K562 (cell line): ENCODE results near the gene HNRNPA2B1. TPM values are rescaled to one million over a fixed set of nuclear protein-coding genes. Genes with fewer than 3 reads are reported as not detected.
A peak's percentile ranks its signal among the peaks of the same experiment; 100 is the strongest.

ENCODE experiments used
- BRCA1 ChIP-seq, 2 experiments: fragments of 450-650 bp in 1 of 2; sonication (generic) in 1 of 2; formaldehyde crosslinking in 1 of 2; IDR thresholded peaks; 2 replicates each; pipeline versions ENCODE4 v1.5.0 to v1.6.1; 2017 to 2020; ENCODE audit warnings: mild to moderate bottlenecking in 1 of 2, missing genetic modification reagents in 1 of 2
- C11orf30 ChIP-seq: fragments of 450-650 bp; IDR thresholded peaks from 2 replicates; pipeline ENCODE4 v1.6.1; 2016; ENCODE audit warnings: low read depth, mild to moderate bottlenecking
- FOXK2 ChIP-seq, 2 experiments: fragments of 450-650 bp; IDR thresholded peaks in 1 of 2; conservative IDR thresholded peaks in 1 of 2; 2 replicates each; pipeline ENCODE4 v1.6.1; 2016; ENCODE audit warnings: low read depth in 2 of 2, mild to moderate bottlenecking in 1 of 2
- GABPB2 ChIP-seq: fragments of 250-450 bp; sonication (Bioruptor Pico); conservative IDR thresholded peaks from 2 replicates; pipeline ENCODE4 v1.5.1; 2021; ENCODE audit warnings: mild to moderate bottlenecking
- HNRNPLL ChIP-seq: fragments of 200-400 bp; formaldehyde crosslinking; IDR thresholded peaks from 2 replicates; pipeline ENCODE4 v1.6.1; 2017; ENCODE audit warnings: low read length, low read depth, mild to moderate bottlenecking; ENCODE audit not compliant: poor library complexity, severe bottlenecking
- JUN ChIP-seq, 2 experiments: sonication (generic) in 1 of 2; formaldehyde crosslinking in 1 of 2; IDR thresholded peaks; 2 replicates each; pipeline versions ENCODE4 v1.6.1 to v1.8.0; 2012 to 2022; ENCODE audit warnings: borderline replicate concordance in 2 of 2, mild to moderate bottlenecking in 2 of 2, improper control_type of control experiment in 1 of 2, low read depth in 1 of 2, low read length in 1 of 2, missing genetic modification reagents in 1 of 2
- MCM5 ChIP-seq: fragments of 450-650 bp; IDR thresholded peaks from 2 replicates; pipeline ENCODE4 v1.6.1; 2016; ENCODE audit warnings: low read depth
- POLR2G ChIP-seq: fragments of 200-400 bp; formaldehyde crosslinking; IDR thresholded peaks from 2 replicates; pipeline ENCODE4 v1.6.1; 2017; ENCODE audit warnings: low read depth, mild to moderate bottlenecking, antibody characterized with exemption, low read length, moderate library complexity
- PURB ChIP-seq: sonication (generic); formaldehyde crosslinking; IDR thresholded peaks from 2 replicates; pipeline ENCODE4 v1.9.0; 2021; ENCODE audit warnings: low read depth, mild to moderate bottlenecking, missing genetic modification reagents
- SREBF2 ChIP-seq: sonication (generic); formaldehyde crosslinking; IDR thresholded peaks from 2 replicates; pipeline ENCODE4 v1.4.0; 2020; ENCODE audit warnings: mild to moderate bottlenecking, missing genetic modification reagents
- ZFP36 ChIP-seq: fragments of 150-350 bp; IDR thresholded peaks from 2 replicates; pipeline ENCODE4 v1.6.1; 2018; ENCODE audit warnings: low read length, low read depth; ENCODE audit not compliant: partially characterized antibody
- ZKSCAN8 ChIP-seq: fragments of 200-800 bp; sonication (Bioruptor generic); IDR thresholded peaks from 2 replicates; pipeline ENCODE4 v1.6.1; 2016; ENCODE audit warnings: missing genetic modification characterization, missing compliant biosample characterization
- ZNF12 ChIP-seq: sonication (generic); formaldehyde crosslinking; IDR thresholded peaks from 2 replicates; pipeline ENCODE4 v1.4.0; 2020; ENCODE audit warnings: mild to moderate bottlenecking, missing genetic modification reagents
- ZNF232 ChIP-seq: sonication (generic); formaldehyde crosslinking; IDR thresholded peaks from 2 replicates; pipeline ENCODE4 v1.8.0; 2022; ENCODE audit warnings: mild to moderate bottlenecking, missing genetic modification reagents
- ZNF316 ChIP-seq: fragments of 450-650 bp; IDR thresholded peaks from 2 replicates; pipeline ENCODE4 v1.6.1; 2016
- ZNF384 ChIP-seq: IDR thresholded peaks from 2 replicates; pipeline ENCODE4 v1.6.1; 2012; ENCODE audit warnings: low read depth, low read length, improper control_type of control experiment
- ZNF583 ChIP-seq: fragments of 250-450 bp; sonication (Bioruptor Pico); IDR thresholded peaks from 2 replicates; pipeline ENCODE4 v1.4.0; 2020
- ZNF77 ChIP-seq: fragments of 250-450 bp; sonication (Bioruptor Pico); IDR thresholded peaks from 2 replicates; pipeline ENCODE4 v1.5.0; 2020
- ZNF780A ChIP-seq: fragments of 250-450 bp; sonication (Bioruptor Pico); IDR thresholded peaks from 2 replicates; pipeline ENCODE4 v1.5.0; 2021; ENCODE audit warnings: mild to moderate bottlenecking
- ZNF79 ChIP-seq: fragments of 250-450 bp; sonication (Bioruptor Pico); IDR thresholded peaks from 2 replicates; pipeline ENCODE4 v1.4.0; 2020; ENCODE audit warnings: low read depth, mild to moderate bottlenecking, moderate library complexity
- polyA plus RNA-seq, 8 experiments: library from polyadenylated mRNA; depleted of rRNA in 4 of 8; stranded (reverse) in 5 of 8; unstranded in 3 of 8; fragments of >200 nt; fragmentation: Nextera tagmentation in 2 of 8; fragmentation: Illumina TruSeq in 1 of 8; extraction: Ambion mirVana in 2 of 8; extraction: Trizol in 1 of 8; gene quantifications; 2 replicates each; pipeline versions ENCODE4 v1.2.1 to v1.2.3, GENCODE V29; 2011 to 2014; ENCODE audit warnings: inconsistent platforms in 1 of 8, missing spikeins in 1 of 8
- total RNA-seq, 7 experiments: library from RNA; depleted of rRNA in 6 of 7; stranded (reverse); fragments of >200 nt in 6 of 7; fragmentation: Illumina TruSeq in 2 of 7; extraction: Trizol in 2 of 7; gene quantifications; 2 replicates each; pipeline versions ENCODE4 v1.2.1 to v1.2.3, GENCODE V29; 2011 to 2021; ENCODE audit warnings: low replicate concordance in 1 of 7
- TF ChIP-seq, protein P1 (sequence below): fragments of 250-450 bp; sonication (Bioruptor Pico); IDR thresholded peaks from 2 replicates; pipeline ENCODE4 v1.8.0; 2022; ENCODE audit warnings: inconsistent platforms, mild to moderate bottlenecking, moderate library complexity, borderline replicate concordance
- TF ChIP-seq, protein P2 (sequence below), 2 experiments: fragments of 450-650 bp in 1 of 2; sonication (generic) in 1 of 2; formaldehyde crosslinking; conservative IDR thresholded peaks; 2 replicates each; pipeline versions ENCODE4 v1.4.0 to v1.8.1; 2020 to 2022; ENCODE audit warnings: mild to moderate bottlenecking in 1 of 2, missing genetic modification reagents in 1 of 2
- TF ChIP-seq, protein P3 (sequence below): sonication (generic); formaldehyde crosslinking; IDR thresholded peaks from 2 replicates; pipeline ENCODE4 v1.8.0; 2022; ENCODE audit warnings: missing genetic modification reagents, mild to moderate bottlenecking, moderate library complexity, borderline replicate concordance

HNRNPA2B1 gene
- total and polyA plus RNA-seq, 9 of the 15 experiments (the other 6 are each of a cell fraction or from before 2014, with no cell fraction given) = 630 to 1,989 (median 865) TPM

DNA sequence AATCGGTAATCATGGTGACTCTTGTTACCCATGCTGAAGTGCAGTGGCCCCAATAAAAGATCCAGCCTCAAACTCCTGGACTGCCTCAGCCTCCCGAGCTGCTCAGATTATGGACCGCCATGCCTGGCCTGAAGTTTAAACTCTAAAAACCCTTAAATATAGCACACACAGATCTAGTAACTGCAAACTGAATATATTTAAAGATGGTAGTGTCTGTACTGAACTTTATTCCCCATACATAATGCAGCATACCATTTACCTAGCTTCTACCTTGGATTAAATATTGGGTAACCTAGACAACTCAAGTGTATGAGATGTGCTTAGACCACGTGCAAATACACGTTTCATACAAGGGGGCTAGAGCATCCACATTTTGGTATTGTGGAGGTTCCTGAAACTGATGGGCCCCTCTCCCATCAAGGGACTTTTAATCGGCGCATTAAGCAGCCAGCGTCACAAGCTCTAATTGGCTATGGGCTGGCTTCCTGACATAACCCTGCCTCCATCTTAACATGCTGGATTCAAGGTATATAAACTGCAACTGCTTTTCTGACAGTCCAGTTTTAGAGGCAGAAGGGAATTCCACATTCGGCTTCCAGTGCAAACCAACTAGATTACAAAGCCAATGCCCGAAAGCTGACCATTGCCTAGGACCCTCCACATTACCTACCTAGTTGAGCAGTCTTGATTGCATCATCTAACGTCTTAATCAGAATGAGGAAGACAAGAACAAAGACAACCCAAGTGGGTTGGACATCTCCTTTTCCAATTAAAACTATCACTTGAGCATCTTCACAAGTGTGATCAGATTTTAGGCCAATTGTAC, 13.0 kb downstream of the HNRNPA2B1 start (continued):
- TF ChIP-seq, protein P1, sequence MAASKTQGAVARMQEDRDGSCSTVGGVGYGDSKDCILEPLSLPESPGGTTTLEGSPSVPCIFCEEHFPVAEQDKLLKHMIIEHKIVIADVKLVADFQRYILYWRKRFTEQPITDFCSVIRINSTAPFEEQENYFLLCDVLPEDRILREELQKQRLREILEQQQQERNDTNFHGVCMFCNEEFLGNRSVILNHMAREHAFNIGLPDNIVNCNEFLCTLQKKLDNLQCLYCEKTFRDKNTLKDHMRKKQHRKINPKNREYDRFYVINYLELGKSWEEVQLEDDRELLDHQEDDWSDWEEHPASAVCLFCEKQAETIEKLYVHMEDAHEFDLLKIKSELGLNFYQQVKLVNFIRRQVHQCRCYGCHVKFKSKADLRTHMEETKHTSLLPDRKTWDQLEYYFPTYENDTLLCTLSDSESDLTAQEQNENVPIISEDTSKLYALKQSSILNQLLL = no peak
- no peak for TF ChIP-seq ZNF316
- peak; percentile 32; the same call in 1 of the 2 replicates for TF ChIP-seq POLR2G
- TF ChIP-seq GABPB2 = peak; percentile 62; the same call in 1 of the 2 replicates
- TF ChIP-seq HNRNPLL = no peak
- TF ChIP-seq FOXK2 (conservative IDR thresholded peaks at IDR 0.05 in 1 of 2, IDR thresholded peaks at IDR 0.05 in 1 of 2; ENCODE audit: low read depth in 2 of 2) = no peak
- TF ChIP-seq ZNF780A (CRISPR knock-in tag) = no peak
- TF ChIP-seq ZNF12 = no peak
- no peak for TF ChIP-seq ZNF79 (CRISPR knock-in tag)
- no peak for TF ChIP-seq C11orf30
- TF ChIP-seq PURB (CRISPR knock-in tag) = no peak
- TF ChIP-seq ZNF232 (CRISPR knock-in tag) = no peak
- TF ChIP-seq BRCA1 (IDR thresholded peaks at IDR 0.05) = no peak
- no peak for TF ChIP-seq BRCA1 (CRISPR knock-in tag; IDR thresholded peaks at IDR 0.05)
- no peak for TF ChIP-seq JUN (IDR thresholded peaks at IDR 0.05; ENCODE audit: borderline replicate concordance, low read depth, low read length)
- no peak for TF ChIP-seq JUN (CRISPR knock-in tag; IDR thresholded peaks at IDR 0.05; ENCODE audit: borderline replicate concordance)
- TF ChIP-seq, protein P2, sequence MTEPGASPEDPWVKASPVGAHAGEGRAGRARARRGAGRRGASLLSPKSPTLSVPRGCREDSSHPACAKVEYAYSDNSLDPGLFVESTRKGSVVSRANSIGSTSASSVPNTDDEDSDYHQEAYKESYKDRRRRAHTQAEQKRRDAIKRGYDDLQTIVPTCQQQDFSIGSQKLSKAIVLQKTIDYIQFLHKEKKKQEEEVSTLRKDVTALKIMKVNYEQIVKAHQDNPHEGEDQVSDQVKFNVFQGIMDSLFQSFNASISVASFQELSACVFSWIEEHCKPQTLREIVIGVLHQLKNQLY (CRISPR knock-in tag; conservative IDR thresholded peaks at IDR 0.05) = peak in 1 of 2 experiments; percentile 40; a peak in 1 of 4 replicates
- TF ChIP-seq, protein P3, sequence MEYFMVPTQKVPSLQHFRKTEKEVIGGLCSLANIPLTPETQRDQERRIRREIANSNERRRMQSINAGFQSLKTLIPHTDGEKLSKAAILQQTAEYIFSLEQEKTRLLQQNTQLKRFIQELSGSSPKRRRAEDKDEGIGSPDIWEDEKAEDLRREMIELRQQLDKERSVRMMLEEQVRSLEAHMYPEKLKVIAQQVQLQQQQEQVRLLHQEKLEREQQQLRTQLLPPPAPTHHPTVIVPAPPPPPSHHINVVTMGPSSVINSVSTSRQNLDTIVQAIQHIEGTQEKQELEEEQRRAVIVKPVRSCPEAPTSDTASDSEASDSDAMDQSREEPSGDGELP = no peak
- no peak for TF ChIP-seq SREBF2
- peak; percentile 62; the same call in 1 of the 2 replicates for TF ChIP-seq ZNF77 (CRISPR knock-in tag)
- TF ChIP-seq ZKSCAN8 (CRISPR knock-in tag) = no peak
- no peak for TF ChIP-seq MCM5
- TF ChIP-seq ZNF583 (CRISPR knock-in tag) = no peak
- TF ChIP-seq ZFP36 = no peak
- TF ChIP-seq ZNF384 = no peak
